GM11168 (cell line): ENCODE results near the gene FAM131A.
"Not testable (repeated sequence)": the region's sequence is repeated elsewhere in the genome, so short reads cannot be mapped to it uniquely, and the experiment has no call there.

Source experiments
- in situ Hi-C: fragments of 300-500 bp; cut with MboI; formaldehyde crosslinking; loops from one replicate; pipeline ENCODE4 v1.12.0; 2022; ENCODE audit warnings: low sequenced_read_pairs; ENCODE audit not compliant: unreplicated experiment

The FAM131A gene

GRCh38 chr3:184338511-184338945 is 1.1 kb downstream of the FAM131A start:
- in situ Hi-C loops: no loop called here

GRCh38 chr3:184339001-184339400 is 1.6 kb downstream of the FAM131A start:
- in situ Hi-C loops: no loop called here

DNA sequence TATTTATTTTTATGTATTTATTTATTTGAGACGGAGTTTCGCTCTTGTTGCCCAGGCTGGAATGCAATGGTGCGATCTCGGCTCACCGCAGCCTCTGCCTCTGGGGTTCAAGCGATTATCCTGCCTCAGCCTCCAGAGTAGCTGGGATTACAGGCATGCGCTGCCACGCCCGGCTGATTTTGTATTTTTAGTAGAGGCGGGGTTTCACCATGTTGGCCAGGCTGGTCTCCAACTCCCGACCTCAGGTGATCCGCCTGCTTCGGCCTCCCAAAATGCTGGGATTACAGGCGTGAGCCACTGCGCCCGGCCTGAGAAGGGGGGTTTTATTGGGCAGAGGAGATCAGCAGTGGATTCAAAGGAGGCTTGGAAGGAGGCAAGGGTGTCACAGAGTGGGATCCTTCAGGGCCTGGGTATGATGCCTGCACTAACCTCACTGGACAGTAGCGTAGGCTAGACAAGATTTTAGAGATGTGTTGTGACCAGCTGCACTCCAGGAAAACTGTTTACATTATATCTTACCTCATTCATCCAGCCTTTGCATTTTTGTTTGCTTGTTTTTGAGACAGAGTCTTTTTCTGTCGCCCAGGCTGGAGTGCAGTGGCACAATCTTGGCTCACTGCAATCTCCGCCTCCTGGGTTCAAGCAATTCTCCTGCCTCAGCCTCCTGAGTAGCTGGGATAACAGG is 2.2 kb downstream of the FAM131A start:
- in situ Hi-C loops: not testable (repeated sequence)

DNA sequence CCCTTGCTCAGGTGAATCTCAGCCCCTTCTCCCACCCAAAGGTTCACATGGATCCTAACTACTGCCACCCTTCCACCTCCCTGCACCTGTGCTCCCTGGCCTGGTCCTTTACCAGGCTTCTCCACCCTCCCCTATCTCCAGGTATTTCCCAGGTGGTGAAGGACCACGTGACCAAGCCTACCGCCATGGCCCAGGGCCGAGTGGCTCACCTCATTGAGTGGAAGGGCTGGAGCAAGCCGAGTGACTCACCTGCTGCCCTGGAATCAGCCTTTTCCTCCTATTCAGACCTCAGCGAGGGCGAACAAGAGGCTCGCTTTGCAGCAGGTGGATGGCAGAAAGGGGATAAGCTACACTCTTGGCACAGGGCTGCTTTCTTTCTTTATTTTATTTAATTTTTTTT is 4.5 kb downstream of the FAM131A start:
- in situ Hi-C loops: no loop called here

- in situ Hi-C loops: no loop called here
Observed at GRCh38 chr3:184343200-184343876, 5.9 kb downstream of the FAM131A start.

DNA sequence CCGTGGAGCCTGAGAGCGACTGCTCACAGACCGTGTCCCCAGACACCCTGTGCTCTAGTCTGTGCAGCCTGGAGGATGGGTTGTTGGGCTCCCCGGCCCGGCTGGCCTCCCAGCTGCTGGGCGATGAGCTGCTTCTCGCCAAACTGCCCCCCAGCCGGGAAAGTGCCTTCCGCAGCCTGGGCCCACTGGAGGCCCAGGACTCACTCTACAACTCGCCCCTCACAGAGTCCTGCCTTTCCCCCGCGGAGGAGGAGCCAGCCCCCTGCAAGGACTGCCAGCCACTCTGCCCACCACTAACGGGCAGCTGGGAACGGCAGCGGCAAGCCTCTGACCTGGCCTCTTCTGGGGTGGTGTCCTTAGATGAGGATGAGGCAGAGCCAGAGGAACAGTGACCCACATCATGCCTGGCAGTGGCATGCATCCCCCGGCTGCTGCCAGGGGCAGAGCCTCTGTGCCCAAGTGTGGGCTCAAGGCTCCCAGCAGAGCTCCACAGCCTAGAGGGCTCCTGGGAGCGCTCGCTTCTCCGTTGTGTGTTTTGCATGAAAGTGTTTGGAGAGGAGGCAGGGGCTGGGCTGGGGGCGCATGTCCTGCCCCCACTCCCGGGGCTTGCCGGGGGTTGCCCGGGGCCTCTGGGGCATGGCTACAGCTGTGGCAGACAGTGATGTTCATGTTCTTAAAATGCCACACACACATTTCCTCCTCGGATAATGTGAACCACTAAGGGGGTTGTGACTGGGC is 7.3 kb downstream of the FAM131A start:
- in situ Hi-C loops: no loop called here

- in situ Hi-C loops: no loop called here
Observed at GRCh38 chr3:184345317-184346144, 8.1 kb downstream of the FAM131A start.

GRCh38 chr3:184346480-184347190 is 9.2 kb downstream of the FAM131A start:
- in situ Hi-C loops: no loop called here

DNA sequence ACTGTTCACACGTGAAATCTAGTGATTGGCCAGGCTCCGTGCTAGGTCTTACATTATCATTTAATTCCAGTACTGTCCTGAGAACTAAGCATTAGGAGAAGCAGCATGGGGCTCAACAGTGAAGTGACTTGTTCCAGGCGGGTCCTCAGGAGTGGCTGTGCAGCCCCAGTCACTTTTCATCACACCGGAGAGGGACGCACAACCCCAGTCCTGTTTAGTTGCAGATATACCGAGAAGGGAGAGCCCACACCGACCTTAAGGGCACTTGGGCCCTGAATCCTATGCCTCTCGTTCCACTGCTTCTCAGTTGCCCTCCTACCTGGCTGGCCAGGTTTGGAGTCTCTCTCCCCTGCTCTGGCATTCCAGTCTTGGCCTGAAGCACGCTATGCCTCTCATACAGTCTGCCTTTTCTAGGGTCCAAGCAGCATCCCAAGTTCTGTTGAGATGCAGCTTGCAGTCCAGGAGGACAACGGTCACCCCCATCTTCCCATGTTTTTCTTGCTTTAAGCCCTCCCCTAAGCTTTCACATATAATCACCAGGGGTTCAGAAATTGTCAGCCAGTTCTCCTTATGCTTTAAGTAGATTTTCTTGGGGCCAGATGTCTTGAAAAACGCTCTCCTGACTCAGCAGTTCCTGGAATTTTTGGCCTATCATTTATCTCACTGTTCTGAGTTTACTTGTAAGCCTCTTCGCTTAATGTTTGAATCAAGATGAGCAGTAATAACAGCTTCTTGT is 10.1 kb downstream of the FAM131A start:
- in situ Hi-C loops: no loop called here

- in situ Hi-C loops: no loop called here
Observed at GRCh38 chr3:184348057-184348382, 10.6 kb downstream of the FAM131A start.

- in situ Hi-C loops: no loop called here
Observed at GRCh38 chr3:184349563-184350470, 12.4 kb downstream of the FAM131A start.

DNA sequence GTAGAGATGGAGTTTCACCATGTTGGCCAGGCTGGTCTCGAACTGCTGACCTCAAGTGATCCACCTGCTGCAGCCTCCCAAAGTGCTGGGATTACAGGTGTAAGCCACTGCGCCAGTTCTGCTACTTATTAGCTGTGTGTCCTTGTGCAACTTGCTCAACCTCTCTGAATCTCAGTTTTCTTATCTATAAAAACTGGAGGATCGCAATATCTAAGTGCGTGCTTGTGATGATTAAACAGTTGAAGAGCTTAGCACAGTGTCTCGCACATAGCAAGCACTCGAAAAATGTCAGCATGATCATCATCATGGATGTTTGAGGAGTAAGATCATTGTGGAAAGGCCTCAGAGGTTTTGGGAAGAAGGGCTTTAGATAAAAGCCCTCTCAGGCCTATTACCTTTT is 13.2 kb downstream of the FAM131A start:
- in situ Hi-C loops: no loop called here

GRCh38 chr3:184351511-184352148 is 14.2 kb downstream of the FAM131A start:
- in situ Hi-C loops: no loop called here

DNA sequence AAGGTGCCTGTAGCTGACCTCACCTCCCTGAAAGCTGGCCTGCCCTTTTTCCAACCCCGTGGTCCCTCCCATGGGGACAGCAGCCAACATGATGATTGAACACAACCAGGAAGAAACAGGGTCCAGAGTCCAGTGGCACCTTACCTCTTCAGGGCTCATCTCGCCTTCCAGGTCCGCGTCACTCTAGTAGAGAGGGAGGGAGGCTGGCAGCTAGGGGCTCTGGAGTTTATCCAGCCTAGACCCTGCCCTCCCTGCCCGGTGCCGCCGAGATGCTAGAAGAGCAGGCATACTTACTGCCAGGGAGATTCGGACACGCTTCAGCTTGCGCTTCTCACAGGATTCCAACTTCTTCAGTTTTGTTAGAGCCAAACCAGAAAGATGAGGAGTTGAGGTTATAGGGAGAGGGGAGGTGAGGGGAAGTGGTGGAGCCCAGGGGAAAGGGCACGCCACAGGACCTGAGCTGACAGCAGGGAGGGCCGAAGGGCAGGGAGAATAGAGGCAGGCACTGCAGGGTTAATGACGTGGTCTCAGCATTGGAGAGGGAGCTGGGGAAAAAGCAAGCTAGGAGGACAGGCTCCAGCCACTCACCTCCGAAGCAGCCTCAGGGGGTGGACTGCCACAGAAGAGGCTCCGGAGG is 14.9 kb downstream of the FAM131A start:
- in situ Hi-C loops: no loop called here

GRCh38 chr3:184352897-184353545 is 15.6 kb downstream of the FAM131A start:
- in situ Hi-C loops: no loop called here

GRCh38 chr3:184353546-184353941 is 16.1 kb downstream of the FAM131A start:
- in situ Hi-C loops: no loop called here
